Measurements from ENCODE around the gene C1QTNF1.
A peak's percentile ranks its signal among the peaks of the same experiment; 100 is the strongest.

Gene C1QTNF1

DNA sequence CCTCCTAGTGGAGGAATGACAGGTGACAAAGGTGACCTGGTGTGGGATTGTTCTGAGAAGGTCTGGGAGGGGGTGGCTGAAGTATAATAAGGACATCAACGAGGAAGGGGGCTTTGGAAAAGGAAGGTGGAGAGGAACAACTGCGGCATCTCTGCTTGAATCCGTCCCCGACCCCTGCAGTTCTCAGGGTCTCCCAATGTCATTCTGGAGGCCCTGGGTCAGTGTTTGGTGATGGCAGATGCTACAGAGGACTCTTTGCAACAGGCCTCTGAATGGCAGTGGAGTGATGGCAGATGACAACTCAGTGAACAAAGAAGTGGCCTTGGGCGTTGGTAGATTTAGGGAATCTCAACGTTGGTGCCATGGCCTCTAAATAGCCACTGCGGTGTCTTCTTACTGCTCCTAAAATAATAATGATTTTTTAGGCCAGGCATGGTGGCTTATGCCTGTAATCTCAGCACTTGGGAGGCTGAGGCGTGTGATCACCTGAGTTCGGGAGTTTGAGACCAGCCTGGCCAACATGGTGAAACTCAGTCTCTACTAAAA, 52.0 kb downstream of the C1QTNF1 start:
- H3K79me2 ChIP-seq (ENCODE audit: low read length) = no peaks in the 10 kb centered on the region
- no peak overlapping the region for H3K9ac ChIP-seq (ENCODE audit: low read length)
- no peaks in the 10 kb centered on the region for H3F3A ChIP-seq (ENCODE audit: insufficient read depth, low read length)
- no peak for DNase-seq
- H3K4me2 ChIP-seq (ENCODE audit: low read depth, low read length) = peak overlapping the region; percentile 78
- peak overlapping the region; percentile 65; the same call in 1 of the 2 replicates for H3K4me3 ChIP-seq (ENCODE audit: low read length)
- no peaks in the 10 kb centered on the region for H3K9me3 ChIP-seq (replicated peaks; ENCODE audit: insufficient read depth, low read length)
- H3K36me3 ChIP-seq (replicated peaks; ENCODE audit: insufficient read depth, low read length) = no peaks in the 10 kb centered on the region
- TF ChIP-seq EZH2phosphoT487 (IDR thresholded peaks at IDR 0.05; ENCODE audit: low read length) (no peak), EZH2 (optimal IDR thresholded peaks at IDR 0.05; ENCODE audit: low read depth, low read length) (no peak)
- H2AFZ ChIP-seq (ENCODE audit: low read length) = no peak overlapping the region
- H3K9me2 ChIP-seq (replicated peaks; ENCODE audit: insufficient read depth, low read length) = no peaks in the 10 kb centered on the region
- H3K4me1 ChIP-seq (ENCODE audit: low read length) = no peaks in the 10 kb centered on the region
- peaks cover 22% of the 10 kb centered on the region for H3K27me3 ChIP-seq (replicated peaks; ENCODE audit: insufficient read depth, low read length)
- no peak overlapping the region for H3K27ac ChIP-seq (ENCODE audit: low read length)
- H4K20me1 ChIP-seq (ENCODE audit: insufficient read depth, low read length) = no peaks in the 10 kb centered on the region

- Histone ChIP-seq H3F3A (ENCODE audit: insufficient read depth, low read length) (no peaks in the 10 kb centered on the region), H3K4me1 (ENCODE audit: low read length) (no peaks in the 10 kb centered on the region), H3K36me3 (replicated peaks; ENCODE audit: insufficient read depth, low read length) (no peaks in the 10 kb centered on the region), H2AFZ (ENCODE audit: low read length) (no peak overlapping the region), H3K4me3 (ENCODE audit: low read length) (no peak overlapping the region), H3K9me3 (replicated peaks; ENCODE audit: insufficient read depth, low read length) (no peaks in the 10 kb centered on the region), H3K4me2 (ENCODE audit: low read depth, low read length) (no peak overlapping the region), H3K27me3 (replicated peaks; ENCODE audit: insufficient read depth, low read length) (peaks cover 15% of the 10 kb centered on the region; the same call in 1 of the 2 replicates), H3K27ac (ENCODE audit: low read length) (no peak overlapping the region), H3K79me2 (ENCODE audit: low read length) (no peaks in the 10 kb centered on the region), H4K20me1 (ENCODE audit: insufficient read depth, low read length) (no peaks in the 10 kb centered on the region), H3K9ac (ENCODE audit: low read length) (no peak overlapping the region), H3K9me2 (replicated peaks; ENCODE audit: insufficient read depth, low read length) (no peaks in the 10 kb centered on the region)
- TF ChIP-seq EZH2 (optimal IDR thresholded peaks at IDR 0.05; ENCODE audit: low read depth, low read length) (no peak), CTCF (IDR thresholded peaks at IDR 0.05; ENCODE audit: low read length) (no peak), EZH2phosphoT487 (IDR thresholded peaks at IDR 0.05; ENCODE audit: low read length) (no peak)
- no peak for DNase-seq
These were observed 53.6 kb downstream of the C1QTNF1 start for GRCh38 chr17:79077587-79077986.

GRCh38 chr17:79078476-79079190, 54.7 kb downstream of the C1QTNF1 start:
- TF ChIP-seq CTCF (IDR thresholded peaks at IDR 0.05; ENCODE audit: low read length) (no peak), EZH2phosphoT487 (IDR thresholded peaks at IDR 0.05; ENCODE audit: low read length) (no peak), EZH2 (optimal IDR thresholded peaks at IDR 0.05; ENCODE audit: low read depth, low read length) (no peak)
- no peak overlapping the region for H3K27ac ChIP-seq (ENCODE audit: low read length)
- H3K27me3 ChIP-seq (replicated peaks; ENCODE audit: insufficient read depth, low read length) = peaks cover 9% of the 10 kb centered on the region; the same call in 1 of the 2 replicates
- no peak overlapping the region for H3K9ac ChIP-seq (ENCODE audit: low read length)
- DNase-seq = no peak
- H4K20me1 ChIP-seq (ENCODE audit: insufficient read depth, low read length) = no peaks in the 10 kb centered on the region
- H3K9me3 ChIP-seq (replicated peaks; ENCODE audit: insufficient read depth, low read length) = no peaks in the 10 kb centered on the region
- no peaks in the 10 kb centered on the region for H3K79me2 ChIP-seq (ENCODE audit: low read length)
- no peaks in the 10 kb centered on the region for H3K4me1 ChIP-seq (ENCODE audit: low read length)
- H2AFZ ChIP-seq (ENCODE audit: low read length) = no peak overlapping the region
- H3K36me3 ChIP-seq (replicated peaks; ENCODE audit: insufficient read depth, low read length) = no peaks in the 10 kb centered on the region
- no peaks in the 10 kb centered on the region for H3F3A ChIP-seq (ENCODE audit: insufficient read depth, low read length)
- no peak overlapping the region for H3K4me2 ChIP-seq (ENCODE audit: low read depth, low read length)
- H3K9me2 ChIP-seq (replicated peaks; ENCODE audit: insufficient read depth, low read length) = no peaks in the 10 kb centered on the region
- no peak overlapping the region for H3K4me3 ChIP-seq (ENCODE audit: low read length)
